Activated CD4-positive, alpha-beta T cell treated with anti-CD3 and anti-CD28 coated beads, Interleukin-2, amount 50 U/mL, for 48 hours (primary cell): ENCODE results near the gene MSANTD2.
A peak's percentile ranks its signal among the peaks of the same experiment; 100 is the strongest.

Experiments used
- DNase-seq, 2 experiments: peaks; one replicate each; pipeline ENCODE4 v3.0.0-alpha.2; 2020

MSANTD2 gene

GRCh38 chr11:124752471-124753102, 47.6 kb downstream of the MSANTD2 start:
- DNase-seq = no peak

- DNase-seq = no peak
Observed at GRCh38 chr11:124751741-124752470, 48.3 kb downstream of the MSANTD2 start, which contains the start of gene VSIG2. Gene VSIG2 (minus strand): TSS chr11:124752255. CDS start chr11:124752137, 118 bp downstream.

- DNase-seq = no peak
Observed at GRCh38 chr11:124751391-124751740, 48.8 kb downstream of the MSANTD2 start.

- DNase-seq = no peak
Observed at GRCh38 chr11:124749912-124750311, 50.3 kb downstream of the MSANTD2 start.

GRCh38 chr11:124748481-124749343, 51.5 kb downstream of the MSANTD2 start:
- no peak for DNase-seq

- DNase-seq = no peak
Observed at GRCh38 chr11:124748100-124748418, 52.1 kb downstream of the MSANTD2 start.

- DNase-seq = no peak
Observed at GRCh38 chr11:124747406-124748099, 52.7 kb downstream of the MSANTD2 start.

- DNase-seq = peak; percentile 81
Observed at GRCh38 chr11:124746621-124747243, 53.5 kb downstream of the MSANTD2 start.

GRCh38 chr11:124745835-124746620, 54.2 kb downstream of the MSANTD2 start:
- peak; percentile 53 to 62 for DNase-seq

GRCh38 chr11:124745270-124745834, 54.9 kb downstream of the MSANTD2 start:
- DNase-seq = no peak

- DNase-seq = no peak
Observed at GRCh38 chr11:124743050-124743449, 57.2 kb downstream of the MSANTD2 start.

- DNase-seq = no peak
Observed at GRCh38 chr11:124742555-124742954, 57.7 kb downstream of the MSANTD2 start.

- DNase-seq = peak; percentile 70 to 79
Observed at GRCh38 chr11:124740277-124740882, 59.8 kb downstream of the MSANTD2 start.

GRCh38 chr11:124739479-124740276, 60.5 kb downstream of the MSANTD2 start, which contains the start of gene NRGN:
Gene NRGN (plus strand): TSS chr11:124739942. CDS start chr11:124740085, 143 bp downstream.
- DNase-seq = peak; percentile 89 to 91

- no peak for DNase-seq
Observed at GRCh38 chr11:124738713-124739478, 61.3 kb downstream of the MSANTD2 start.

- DNase-seq = no peak
Observed at GRCh38 chr11:124737638-124738305, 62.4 kb downstream of the MSANTD2 start.

- no peak for DNase-seq
Observed at GRCh38 chr11:124736736-124737135, 63.5 kb downstream of the MSANTD2 start.

- no peak for DNase-seq
Observed at GRCh38 chr11:124732230-124732629, 68.0 kb downstream of the MSANTD2 start.

GRCh38 chr11:124729571-124729970, 70.6 kb downstream of the MSANTD2 start:
- DNase-seq = no peak
